Measurements from ENCODE around the gene FAM13A.
"Not testable (repeated sequence)": the region's sequence is repeated elsewhere in the genome, so short reads cannot be mapped to it uniquely, and the experiment has no call there.

Gene FAM13A

GRCh38 chr4:89056953-89057398 is at the start of gene FAM13A:
FAM13A (minus strand) TSS chr4:89057185; CDS start chr4:89056964, 221 bp downstream.
- DNase-seq (ENCODE audit: low read depth), result no peak

GRCh38 chr4:89105726-89106125 is 48.7 kb upstream of the FAM13A start:
- DNase-seq (ENCODE audit: low read depth), result no peak

GRCh38 chr4:89101256-89102161 is 44.5 kb upstream of the FAM13A start:
- no peak for DNase-seq (ENCODE audit: low read depth)

GRCh38 chr4:89100853-89101252 is 43.9 kb upstream of the FAM13A start:
- no peak for DNase-seq (ENCODE audit: low read depth)

GRCh38 chr4:89099471-89099870 is 42.5 kb upstream of the FAM13A start:
- DNase-seq (ENCODE audit: low read depth), result no peak

GRCh38 chr4:89099034-89099433 is 42.0 kb upstream of the FAM13A start:
- DNase-seq (ENCODE audit: low read depth), result no peak

GRCh38 chr4:89078300-89078699 is 21.3 kb upstream of the FAM13A start:
- DNase-seq (ENCODE audit: low read depth), result no peak

GRCh38 chr4:89077761-89078160 is 20.8 kb upstream of the FAM13A start:
- DNase-seq (ENCODE audit: low read depth), result no peak

GRCh38 chr4:89072921-89073320 is 15.9 kb upstream of the FAM13A start:
- no peak for DNase-seq (ENCODE audit: low read depth)

GRCh38 chr4:89071311-89071710 is 14.3 kb upstream of the FAM13A start:
- no peak for DNase-seq (ENCODE audit: low read depth)

GRCh38 chr4:89070041-89070440 is 13.1 kb upstream of the FAM13A start:
- no peak for DNase-seq (ENCODE audit: low read depth)

GRCh38 chr4:89069481-89069880 is 12.5 kb upstream of the FAM13A start:
- DNase-seq (ENCODE audit: low read depth), result no peak

GRCh38 chr4:89067417-89067816 is 10.4 kb upstream of the FAM13A start:
- no peak for DNase-seq (ENCODE audit: low read depth)

- DNase-seq (ENCODE audit: low read depth), result no peak
These were observed 7.9 kb upstream of the FAM13A start for GRCh38 chr4:89064848-89065247.

- DNase-seq (ENCODE audit: low read depth), result not testable (repeated sequence)
These were observed 859 bp upstream of the FAM13A start for GRCh38 chr4:89057844-89058243.

- DNase-seq (ENCODE audit: low read depth), result no peak
These were observed 563 bp downstream of the FAM13A start for GRCh38 chr4:89056292-89056952.

- DNase-seq (ENCODE audit: low read depth), result no peak
These were observed 1.6 kb downstream of the FAM13A start for GRCh38 chr4:89055157-89056080.

- DNase-seq (ENCODE audit: low read depth), result no peak
These were observed 2.4 kb downstream of the FAM13A start for GRCh38 chr4:89054627-89055026.

- no peak for DNase-seq (ENCODE audit: low read depth)
These were observed 7.1 kb downstream of the FAM13A start for GRCh38 chr4:89049853-89050252.

- no peak for DNase-seq (ENCODE audit: low read depth)
These were observed 7.9 kb downstream of the FAM13A start for GRCh38 chr4:89048906-89049601.

- no peak for DNase-seq (ENCODE audit: low read depth)
These were observed 12.7 kb downstream of the FAM13A start for GRCh38 chr4:89044147-89044900.
